Trophoblast cell (in vitro differentiated cells and primary cell): ENCODE results near the gene PTGFR.

Experiments
- DNase-seq, 2 donors: peaks; one replicate each; pipeline ENCODE4 v3.0.0-alpha.2; 2016
- H2AFZ ChIP-seq: 2 replicates; pipeline ENCODE4 v1.6.1; 2013; ENCODE audit warnings: low read length, moderate library complexity, mild to moderate bottlenecking; ENCODE audit not compliant: insufficient read depth, poor library complexity
- H2AK5ac ChIP-seq: 2 replicates; pipeline ENCODE4 v1.6.1; 2013; ENCODE audit warnings: mild to moderate bottlenecking, low read length
- H2BK120ac ChIP-seq: 2 replicates; pipeline ENCODE4 v1.6.1; 2013; ENCODE audit warnings: low read length, mild to moderate bottlenecking, moderate library complexity; ENCODE audit not compliant: insufficient read depth, poor library complexity
- H2BK12ac ChIP-seq: 2 replicates; pipeline ENCODE4 v1.6.1; 2013; ENCODE audit warnings: mild to moderate bottlenecking, low read length, moderate library complexity
- H2BK5ac ChIP-seq: 2 replicates; pipeline ENCODE4 v1.6.1; 2013; ENCODE audit warnings: low read length, low read depth, moderate library complexity, mild to moderate bottlenecking; ENCODE audit not compliant: poor library complexity
- H3K14ac ChIP-seq: 2 replicates; pipeline ENCODE4 v1.6.1; 2013; ENCODE audit warnings: mild to moderate bottlenecking, low read length
- H3K18ac ChIP-seq: 2 replicates; pipeline ENCODE4 v1.6.1; 2013; ENCODE audit warnings: mild to moderate bottlenecking, low read length
- H3K23ac ChIP-seq: 2 replicates; pipeline ENCODE4 v1.6.1; 2013; ENCODE audit warnings: low read length
- H3K27ac ChIP-seq: 2 replicates; pipeline ENCODE4 v1.5.1; 2013; ENCODE audit warnings: low read depth, mild to moderate bottlenecking, inconsistent platforms, low read length, moderate library complexity
- H3K27me3 ChIP-seq: 2 replicates; pipeline ENCODE4 v1.6.1; 2013; ENCODE audit warnings: inconsistent platforms, mild to moderate bottlenecking, low read length, moderate library complexity; ENCODE audit not compliant: insufficient read depth
- H3K36me3 ChIP-seq, 2 experiments: 1 replicate in 1 of 2; 2 replicates in 1 of 2; pipeline ENCODE4 v1.6.1; 2013; ENCODE audit warnings: low read length in 2 of 2, mild to moderate bottlenecking in 2 of 2, moderate library complexity in 1 of 2; ENCODE audit not compliant: insufficient read depth in 2 of 2, control insufficient read depth in 1 of 2
- H3K4ac ChIP-seq: 2 replicates; pipeline ENCODE4 v1.6.1; 2013; ENCODE audit warnings: low read depth, mild to moderate bottlenecking, low read length, moderate library complexity
- H3K4me1 ChIP-seq, 2 experiments: 1 replicate in 1 of 2; 2 replicates in 1 of 2; pipeline ENCODE4 v1.6.1; 2013; ENCODE audit warnings: low read length in 2 of 2, mild to moderate bottlenecking in 2 of 2, moderate library complexity in 1 of 2; ENCODE audit not compliant: insufficient read depth in 2 of 2, control insufficient read depth in 1 of 2
- H3K4me2 ChIP-seq: 2 replicates; pipeline ENCODE4 v1.6.1; 2013; ENCODE audit warnings: inconsistent platforms, mild to moderate bottlenecking, low read length, moderate library complexity
- H3K4me3 ChIP-seq: 2 replicates; pipeline ENCODE4 v1.5.1; 2013; ENCODE audit warnings: mild to moderate bottlenecking, low read depth, low read length, inconsistent platforms
- H3K79me1 ChIP-seq: one replicate; pipeline ENCODE4 v1.6.1; 2013; ENCODE audit warnings: low read length
- H3K79me2 ChIP-seq: 2 replicates; pipeline ENCODE4 v1.6.1; 2013; ENCODE audit warnings: low read length, mild to moderate bottlenecking; ENCODE audit not compliant: control insufficient read depth, insufficient read depth, poor library complexity
- H3K9ac ChIP-seq: 2 replicates; pipeline ENCODE4 v1.6.1; 2013; ENCODE audit warnings: mild to moderate bottlenecking, low read length
- H3K9me3 ChIP-seq: 2 replicates; pipeline ENCODE4 v1.6.1; 2013; ENCODE audit warnings: low read depth, mild to moderate bottlenecking, control low read depth, inconsistent platforms, low read length; ENCODE audit not compliant: insufficient read depth
- H4K12ac ChIP-seq: 2 replicates; pipeline ENCODE4 v1.6.1; 2013; ENCODE audit warnings: low read depth, mild to moderate bottlenecking, low read length, moderate library complexity
- H4K8ac ChIP-seq: 2 replicates; pipeline ENCODE4 v1.6.1; 2013; ENCODE audit warnings: low read depth, mild to moderate bottlenecking, low read length, moderate library complexity
- H4K91ac ChIP-seq: one replicate; pipeline ENCODE4 v1.6.1; 2013; ENCODE audit warnings: low read depth, mild to moderate bottlenecking, low read length, moderate library complexity
- WGBS: extraction: QIAGEN DNeasy Blood & Tissue Kit; methylation state at CpG from one replicate; pipeline ENCODE4 v1.1.7; 2013; ENCODE audit warnings: missing lambda C conversion rate; ENCODE audit not compliant: insufficient read length, insufficient coverage; ENCODE audit errors: extremely low coverage; 5-methylcytosine and 5-hydroxymethylcytosine counted together

Gene PTGFR

DNA sequence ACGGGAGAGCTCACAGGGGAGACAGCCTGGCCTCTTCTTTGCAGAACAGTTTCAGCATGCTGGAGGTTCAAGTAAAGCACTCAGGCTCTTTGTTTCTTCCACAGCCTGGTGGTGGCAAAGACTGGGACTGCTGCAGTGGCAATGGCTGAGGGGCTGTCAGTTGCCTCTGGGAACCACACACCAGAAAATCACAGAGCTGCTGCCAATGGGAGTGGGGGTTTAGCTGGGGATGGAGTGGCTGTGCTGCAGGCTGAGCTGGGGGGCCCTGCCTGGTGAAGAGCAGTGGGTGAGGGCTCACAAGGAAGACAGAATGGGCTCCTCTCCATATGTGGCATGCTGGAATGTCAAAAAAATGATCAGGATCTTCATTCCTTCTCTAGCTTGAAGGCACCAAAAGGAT, 25.6 kb upstream of the PTGFR start:
- Histone ChIP-seq H2BK12ac (no peak overlapping the region), H3K23ac (no peak overlapping the region), H2BK120ac (no peak overlapping the region), H3K27ac (no peak overlapping the region), H2AK5ac (no peak overlapping the region), H4K12ac (no peak overlapping the region), H3K14ac (no peak overlapping the region), H3K18ac (no peak overlapping the region), H3K27me3 (no peaks in the 10 kb centered on the region), H3K4me3 (no peak overlapping the region), H4K8ac (no peak overlapping the region), H2AFZ (no peak overlapping the region), H4K91ac (no peak overlapping the region), H3K4ac (no peak overlapping the region), H3K79me2 (no peaks in the 10 kb centered on the region), H3K79me1 (no peaks in the 10 kb centered on the region), H3K9me3 (no peaks in the 10 kb centered on the region), H3K4me1 (no peaks in the 10 kb centered on the region), H2BK5ac (no peak overlapping the region), H3K4me2 (no peak overlapping the region), H3K9ac (no peak overlapping the region), H3K36me3 (no peaks in the 10 kb centered on the region)
- no CpG with 5 or more reads among the region's 1 CpG for WGBS
- DNase-seq, result no peak

DNA sequence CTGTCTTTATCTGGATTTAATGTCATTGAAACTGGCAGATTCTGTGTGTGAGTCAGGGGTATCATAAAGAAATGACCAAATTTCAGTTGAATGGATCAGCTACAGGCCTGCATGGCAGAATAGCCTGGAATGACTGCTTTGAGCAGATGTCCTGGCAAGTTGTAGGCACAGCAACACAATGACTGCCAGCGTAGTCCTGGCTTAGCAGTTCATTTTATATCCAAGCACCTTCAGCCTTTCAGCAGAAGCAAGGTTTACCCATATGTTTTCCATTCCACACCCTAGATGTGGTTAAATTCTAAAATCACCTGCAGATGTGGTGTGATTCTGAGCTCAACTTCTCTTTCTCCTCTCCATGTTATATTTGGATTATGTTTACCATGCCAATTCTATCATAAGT, 22.3 kb upstream of the PTGFR start:
- no peak overlapping the region for H2BK12ac ChIP-seq
- no peak overlapping the region for H2BK120ac ChIP-seq
- no peaks in the 10 kb centered on the region for H3K79me1 ChIP-seq
- H3K4me2 ChIP-seq, result no peak overlapping the region
- no peaks in the 10 kb centered on the region for H3K79me2 ChIP-seq
- no peak overlapping the region for H4K91ac ChIP-seq
- no peak overlapping the region for H3K4ac ChIP-seq
- no peaks in the 10 kb centered on the region for H3K4me1 ChIP-seq
- no peaks in the 10 kb centered on the region for H3K27me3 ChIP-seq
- no peak overlapping the region for H2AFZ ChIP-seq
- H3K9me3 ChIP-seq, result no peaks in the 10 kb centered on the region
- H3K23ac ChIP-seq, result no peak overlapping the region
- no peak overlapping the region for H4K12ac ChIP-seq
- no peak overlapping the region for H2BK5ac ChIP-seq
- H3K4me3 ChIP-seq, result no peak overlapping the region
- H3K9ac ChIP-seq, result no peak overlapping the region
- no peak overlapping the region for H3K14ac ChIP-seq
- H2AK5ac ChIP-seq, result no peak overlapping the region
- H3K18ac ChIP-seq, result no peak overlapping the region
- WGBS, result no CpG with 5 or more reads among the region's 1 CpG
- H4K8ac ChIP-seq, result no peak overlapping the region
- H3K27ac ChIP-seq, result no peak overlapping the region
- H3K36me3 ChIP-seq, result no peaks in the 10 kb centered on the region
- no peak for DNase-seq

DNA sequence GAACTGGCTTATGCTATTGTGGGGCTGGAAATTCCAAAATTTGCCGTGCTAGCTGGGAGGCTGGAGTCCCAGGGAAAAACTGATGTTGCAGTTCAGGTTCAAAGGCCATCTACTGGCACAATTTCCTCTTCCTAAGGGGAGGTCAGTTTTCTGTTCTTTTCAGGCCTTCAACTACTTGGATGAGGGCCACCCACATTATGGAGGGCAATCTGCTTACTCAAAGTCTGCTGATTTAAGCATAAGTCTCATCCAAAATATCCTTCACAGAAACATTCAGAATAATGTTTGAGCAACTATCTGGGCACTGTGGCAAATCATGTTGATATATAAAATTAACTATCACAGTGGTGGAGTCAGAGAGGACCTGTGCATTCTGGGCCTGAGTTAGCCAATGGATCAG, 21.2 kb upstream of the PTGFR start:
- Histone ChIP-seq H2AFZ (no peak overlapping the region), H2BK120ac (no peak overlapping the region), H3K79me1 (no peaks in the 10 kb centered on the region), H3K4me3 (no peak overlapping the region), H3K23ac (no peak overlapping the region), H4K12ac (no peak overlapping the region), H3K36me3 (no peaks in the 10 kb centered on the region), H3K4ac (no peak overlapping the region), H3K27me3 (no peaks in the 10 kb centered on the region), H3K18ac (no peak overlapping the region), H2AK5ac (no peak overlapping the region), H2BK5ac (no peak overlapping the region), H3K14ac (no peak overlapping the region), H4K8ac (no peak overlapping the region), H3K9me3 (peaks cover 2% of the 10 kb centered on the region), H3K9ac (no peak overlapping the region), H3K79me2 (no peaks in the 10 kb centered on the region), H3K27ac (no peak overlapping the region), H3K4me2 (no peak overlapping the region), H2BK12ac (no peak overlapping the region), H3K4me1 (no peaks in the 10 kb centered on the region), H4K91ac (no peak overlapping the region)
- WGBS, result no CpG with 5 or more reads among the region's 1 CpG
- no peak for DNase-seq

DNA sequence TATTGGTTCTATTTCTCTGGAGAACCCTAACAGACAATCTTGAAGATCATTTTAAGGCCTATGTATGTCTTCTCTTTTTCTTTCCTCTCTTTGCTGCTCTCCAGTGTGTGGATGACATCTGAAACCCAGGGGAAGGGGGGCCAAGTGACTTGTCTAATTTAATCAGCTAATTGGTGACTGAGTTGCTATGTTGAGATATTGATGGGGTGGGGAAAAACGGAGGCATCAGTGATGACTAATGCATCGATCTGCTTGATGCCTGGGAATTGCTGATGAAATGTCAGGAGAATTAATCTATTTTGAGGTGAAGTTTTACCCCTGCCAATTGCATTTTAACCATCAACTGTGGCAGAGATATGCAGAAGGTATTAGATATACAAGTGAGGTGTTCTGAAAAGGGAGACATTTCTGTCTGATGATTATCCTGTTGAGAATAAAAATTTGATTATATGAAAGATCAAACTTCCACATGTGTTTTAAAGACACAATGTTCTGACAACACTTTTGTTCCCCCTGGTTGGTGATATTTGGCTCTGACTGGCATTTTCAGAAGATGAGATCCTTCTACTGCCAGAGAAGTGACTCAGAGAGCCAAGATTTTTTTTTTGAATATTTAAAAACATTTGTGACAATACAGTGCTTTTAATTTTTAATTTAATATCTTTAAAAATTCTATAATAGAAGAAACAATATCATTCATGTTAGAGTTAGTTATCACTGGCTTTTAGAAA, 18.7 kb upstream of the PTGFR start:
- Histone ChIP-seq H2AFZ (no peak overlapping the region), H2BK12ac (no peak overlapping the region), H2BK5ac (no peak overlapping the region), H3K9me3 (peaks cover 2% of the 10 kb centered on the region), H3K18ac (no peak overlapping the region), H4K8ac (no peak overlapping the region), H3K79me1 (no peaks in the 10 kb centered on the region), H3K4me3 (no peak overlapping the region), H3K4me2 (no peak overlapping the region), H3K4me1 (no peaks in the 10 kb centered on the region), H4K91ac (no peak overlapping the region), H3K27me3 (no peaks in the 10 kb centered on the region), H3K4ac (no peak overlapping the region), H3K14ac (no peak overlapping the region), H3K9ac (no peak overlapping the region), H3K36me3 (no peaks in the 10 kb centered on the region), H2BK120ac (no peak overlapping the region), H2AK5ac (no peak overlapping the region), H3K27ac (no peak overlapping the region), H4K12ac (no peak overlapping the region), H3K23ac (no peak overlapping the region), H3K79me2 (no peaks in the 10 kb centered on the region)
- DNase-seq, result no peak
- WGBS, result no CpG with 5 or more reads among the region's 2 CpGs
